ENCODE results near the gene CHI3L1. TPM values are rescaled to one million over a fixed set of nuclear protein-coding genes. Genes with fewer than 3 reads are reported as not detected.

CHI3L1 gene
- total RNA-seq, 2 experiments from 2014 or later = not detected

DNA sequence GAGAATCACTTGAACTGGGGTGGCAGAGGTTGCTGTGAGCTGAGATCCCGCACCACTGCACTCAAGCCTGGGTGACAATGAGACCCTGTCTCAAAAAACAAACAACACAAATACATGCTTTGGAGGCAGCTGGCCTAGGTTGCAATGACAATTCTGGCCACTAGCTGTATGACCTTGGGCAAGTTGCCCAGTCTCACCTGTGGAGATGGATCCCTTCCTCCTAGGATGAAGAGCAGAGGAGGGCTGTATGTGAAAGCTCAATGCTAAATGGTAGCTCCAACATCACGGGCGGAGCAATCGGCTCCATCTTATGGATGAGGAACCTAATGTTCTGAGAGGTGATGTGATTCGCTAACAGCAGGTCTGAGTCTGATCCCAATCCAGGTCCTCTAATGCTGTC is 38.4 kb downstream of the CHI3L1 start:
- intact Hi-C loops (cut with micrococcal nuclease; ENCODE audit: unreplicated experiment) = no loop called here
- Histone ChIP-seq H3K36me3 (ENCODE audit: insufficient read depth, low read length) (no peaks in the 10 kb centered on the region), H2AFZ (ENCODE audit: low read length) (no peak overlapping the region), H3K4me1 (ENCODE audit: insufficient read depth, low read length, poor library complexity, severe bottlenecking) (no peaks in the 10 kb centered on the region), H3K4me2 (ENCODE audit: low read length) (no peak overlapping the region), H3K4me3 (ENCODE audit: low read depth, low read length, poor library complexity, severe bottlenecking) (no peak overlapping the region), H3K79me2 (ENCODE audit: insufficient read depth, low read depth, low read length) (no peaks in the 10 kb centered on the region), H3K27ac (ENCODE audit: low read depth, low read length, poor library complexity, severe bottlenecking) (no peak overlapping the region), H3K9me3 (ENCODE audit: low read length) (no peaks in the 10 kb centered on the region), H3K9me2 (ENCODE audit: insufficient read depth, low read length) (no peaks in the 10 kb centered on the region), H4K20me1 (ENCODE audit: insufficient read depth, low read length) (no peaks in the 10 kb centered on the region)
- POLR2A ChIA-PET = no interaction called here
- BruUV-seq (replicated peaks) = no TSS peak
- peak; percentile 16 for DNase-seq (ENCODE audit: low spot score)
- peak; percentile 58 for TF ChIP-seq CTCF (conservative IDR thresholded peaks at IDR 0.05; ENCODE audit: low read length)
- TF ChIP-seq EZH2phosphoT487 (IDR thresholded peaks at IDR 0.05; ENCODE audit: borderline replicate concordance, low read depth, low read length) = no peak
- CTCF ChIA-PET (ENCODE audit: unreplicated experiment) = no interaction called here

DNA sequence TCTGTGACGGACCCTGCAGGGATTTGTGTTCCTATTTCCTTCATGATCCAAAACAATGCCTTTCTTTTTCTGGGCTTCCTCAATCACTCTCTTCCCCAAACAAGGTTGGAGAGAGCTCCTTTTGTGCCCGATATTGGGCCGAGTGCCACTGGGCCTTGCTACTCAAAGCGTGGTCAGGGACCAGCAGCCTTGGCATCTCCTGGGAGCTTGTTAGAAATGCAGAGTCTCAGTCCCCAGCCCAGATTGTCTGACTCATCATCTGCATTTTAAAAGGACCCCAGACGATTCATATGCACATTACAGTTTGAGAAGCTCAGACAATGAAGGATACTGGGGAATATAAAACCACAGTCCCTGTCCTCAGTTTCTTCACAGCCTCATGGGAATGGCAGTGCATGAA is 39.1 kb downstream of the CHI3L1 start:
- Histone ChIP-seq H4K20me1 (ENCODE audit: insufficient read depth, low read length) (no peaks in the 10 kb centered on the region), H3K27ac (ENCODE audit: low read depth, low read length, poor library complexity, severe bottlenecking) (no peak overlapping the region), H3K4me3 (ENCODE audit: low read depth, low read length, poor library complexity, severe bottlenecking) (no peak overlapping the region), H3K36me3 (ENCODE audit: insufficient read depth, low read length) (no peaks in the 10 kb centered on the region), H2AFZ (ENCODE audit: low read length) (no peak overlapping the region), H3K9me3 (ENCODE audit: low read length) (no peaks in the 10 kb centered on the region), H3K79me2 (ENCODE audit: insufficient read depth, low read depth, low read length) (no peaks in the 10 kb centered on the region), H3K4me2 (ENCODE audit: low read length) (no peak overlapping the region), H3K9me2 (ENCODE audit: insufficient read depth, low read length) (no peaks in the 10 kb centered on the region), H3K4me1 (ENCODE audit: insufficient read depth, low read length, poor library complexity, severe bottlenecking) (no peaks in the 10 kb centered on the region)
- no TSS peak for BruUV-seq (replicated peaks)
- no peak for DNase-seq (ENCODE audit: low spot score)
- CTCF ChIA-PET (ENCODE audit: unreplicated experiment) = interaction anchor here (0.6 kb wide), 1 partner anchor 19 kb away, joined by 3 read pairs; no protein-coding TSS in a partner anchor
- TF ChIP-seq EZH2phosphoT487 (IDR thresholded peaks at IDR 0.05; ENCODE audit: borderline replicate concordance, low read depth, low read length) (no peak), CTCF (conservative IDR thresholded peaks at IDR 0.05; ENCODE audit: low read length) (no peak)
- intact Hi-C loops (cut with micrococcal nuclease; ENCODE audit: unreplicated experiment) = no loop called here
- POLR2A ChIA-PET = no interaction called here

DNA sequence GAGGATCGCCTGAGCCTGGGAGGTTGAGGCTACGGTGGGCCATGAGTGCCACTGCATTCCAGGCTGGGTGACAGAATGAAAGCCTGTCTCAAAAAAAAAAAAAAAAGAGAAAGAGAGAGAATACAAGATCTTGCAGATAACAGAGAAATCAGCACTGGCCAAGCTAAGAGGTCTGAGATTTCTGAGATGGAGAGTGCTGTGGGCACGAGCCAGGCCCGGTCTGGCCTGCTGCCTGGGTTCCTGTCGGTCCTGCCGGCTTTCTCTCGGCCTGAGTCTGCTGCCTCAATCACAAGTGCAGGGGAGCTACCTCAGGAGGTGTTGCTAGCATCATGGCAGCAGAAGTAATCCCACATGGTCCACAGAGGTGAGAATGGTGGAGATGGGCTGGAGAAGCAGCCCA is 40.0 kb downstream of the CHI3L1 start:
- no TSS peak for BruUV-seq (replicated peaks)
- intact Hi-C loops (cut with micrococcal nuclease; ENCODE audit: unreplicated experiment) = no loop called here
- Histone ChIP-seq H3K79me2 (ENCODE audit: insufficient read depth, low read depth, low read length) (no peaks in the 10 kb centered on the region), H4K20me1 (ENCODE audit: insufficient read depth, low read length) (no peaks in the 10 kb centered on the region), H2AFZ (ENCODE audit: low read length) (no peak overlapping the region), H3K9me3 (ENCODE audit: low read length) (no peaks in the 10 kb centered on the region), H3K4me2 (ENCODE audit: low read length) (no peak overlapping the region), H3K4me3 (ENCODE audit: low read depth, low read length, poor library complexity, severe bottlenecking) (no peak overlapping the region), H3K4me1 (ENCODE audit: insufficient read depth, low read length, poor library complexity, severe bottlenecking) (no peaks in the 10 kb centered on the region), H3K36me3 (ENCODE audit: insufficient read depth, low read length) (no peaks in the 10 kb centered on the region), H3K27ac (ENCODE audit: low read depth, low read length, poor library complexity, severe bottlenecking) (no peak overlapping the region), H3K9me2 (ENCODE audit: insufficient read depth, low read length) (no peaks in the 10 kb centered on the region)
- no peak for TF ChIP-seq EZH2phosphoT487 (IDR thresholded peaks at IDR 0.05; ENCODE audit: borderline replicate concordance, low read depth, low read length)
- CTCF ChIA-PET (ENCODE audit: unreplicated experiment) = no interaction called here
- POLR2A ChIA-PET = no interaction called here
- no peak for DNase-seq (ENCODE audit: low spot score)
